ENCODE measurements around the gene STXBP4. TPM values are rescaled to one million over a fixed set of nuclear protein-coding genes. Genes with fewer than 3 reads are reported as not detected.

Gene STXBP4, protein sequence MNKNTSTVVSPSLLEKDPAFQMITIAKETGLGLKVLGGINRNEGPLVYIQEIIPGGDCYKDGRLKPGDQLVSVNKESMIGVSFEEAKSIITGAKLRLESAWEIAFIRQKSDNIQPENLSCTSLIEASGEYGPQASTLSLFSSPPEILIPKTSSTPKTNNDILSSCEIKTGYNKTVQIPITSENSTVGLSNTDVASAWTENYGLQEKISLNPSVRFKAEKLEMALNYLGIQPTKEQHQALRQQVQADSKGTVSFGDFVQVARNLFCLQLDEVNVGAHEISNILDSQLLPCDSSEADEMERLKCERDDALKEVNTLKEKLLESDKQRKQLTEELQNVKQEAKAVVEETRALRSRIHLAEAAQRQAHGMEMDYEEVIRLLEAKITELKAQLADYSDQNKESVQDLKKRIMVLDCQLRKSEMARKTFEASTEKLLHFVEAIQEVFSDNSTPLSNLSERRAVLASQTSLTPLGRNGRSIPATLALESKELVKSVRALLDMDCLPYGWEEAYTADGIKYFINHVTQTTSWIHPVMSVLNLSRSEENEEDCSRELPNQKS
- total RNA-seq (11.3 and 12.9 TPM in 2 replicates), polyA plus RNA-seq (1.8 and 1.9 TPM in 2 replicates), polyA minus RNA-seq (6.9 and 8.0 TPM in 2 replicates), Bru-seq, nascent RNA (percentile 64 among the genes with signal in this experiment), BruChase-seq, experiment 1, labeled RNA remaining after a 6-hour chase (percentile 61 among the genes with signal in this experiment), BruChase-seq, experiment 2, labeled RNA remaining after a 2-hour chase (percentile 58 among the genes with signal in this experiment)
- polyA plus RNA-seq (2011; cell fraction: cytosol; rRNA removed), result 2.3 and 3.3 TPM in 2 replicates
- polyA plus RNA-seq (2011; cell fraction: nucleus; rRNA removed), result 7.2 and 10.1 TPM in 2 replicates
- polyA plus RNA-seq (2012), result 4.5 and 12.5 TPM in 2 replicates
- polyA minus RNA-seq (2011; cell fraction: cytosol; rRNA and poly(A)+ RNA removed), result 4.2 TPM
- polyA minus RNA-seq (2011; cell fraction: nucleus; rRNA and poly(A)+ RNA removed), result 18.5 and 28.7 TPM in 2 replicates
- long read RNA-seq, full-length matches to known transcripts, result 2 of 6 reads
- long read RNA-seq, partial matches to known transcripts, result 2 of 6 reads
- long read RNA-seq, other reads (novel, unspliced or antisense), result 2 of 6 reads

GRCh38 chr17:54968262-54968987 is at the start of gene STXBP4, which contains the start of gene COX11:
TSS of gene STXBP4 (plus strand) at chr17:54968765. CDS start at chr17:54986220, 17,455 bp downstream.
TSS of gene COX11 (minus strand) at chr17:54968654. CDS start at chr17:54968646, 8 bp downstream.
- intact Hi-C loops (cut with micrococcal nuclease), result loop anchor here (1.0 kb wide), 1 partner anchor 1935 kb away; no protein-coding TSS in a partner anchor
- peak; percentile 87 for FAIRE-seq

More at GRCh38 chr17:54968262-54968987, at the start of gene STXBP4, which contains the start of gene COX11:
- Histone ChIP-seq H3K4me2 (ENCODE audit: insufficient read depth, low read length) (peak within 1 kb of the TSS; percentile 94), H3K36me3 (ENCODE audit: control insufficient read depth in 2 of 2, extremely low read depth in 1 of 2, insufficient read depth in 2 of 2, low read length in 2 of 2) (peaks cover 0 to 5% of the 10 kb centered on the region in 2 experiments), H3K4me1 (ENCODE audit: control insufficient read depth, extremely low read depth, insufficient read depth, low read length) (peaks cover 19% of the 10 kb centered on the region), H3K9me3 (replicated peaks; ENCODE audit: control insufficient read depth, insufficient read depth, low read length) (no peaks in the 10 kb centered on the region), H3K9me1 (replicated peaks; ENCODE audit: control insufficient read depth, extremely low read depth, insufficient read depth, low read length) (no peaks in the 10 kb centered on the region), H3K9ac (replicated peaks; ENCODE audit: extremely low read depth, insufficient read depth, low read length) (peak within 1 kb of the TSS; percentile 74), H3K79me2 (ENCODE audit: control insufficient read depth, insufficient read depth, low read length) (peaks cover 32% of the 10 kb centered on the region), H2AFZ (ENCODE audit: low read depth, low read length) (peak within 1 kb of the TSS; percentile 91), H3K4me3 (replicated peaks in 1 of 3; ENCODE audit: insufficient read depth in 1 of 3, low read depth in 1 of 3, low read length in 3 of 3) (peak within 1 kb of the TSS; percentile 43 to 94 (median 80)), H3K27me3 (ENCODE audit: control insufficient read depth in 2 of 2, insufficient read depth in 2 of 2, low read length in 2 of 2) (no peaks in the 10 kb centered on the region), H3K27ac (ENCODE audit: insufficient read depth, low read depth, low read length) (peak within 1 kb of the TSS; percentile 52), H4K20me1 (replicated peaks; ENCODE audit: control insufficient read depth, extremely low read depth, insufficient read depth, low read length) (no peaks in the 10 kb centered on the region)
- TSS peak; percentile 30 for BruUV-seq (replicated peaks)
- peak; percentile 98 for DNase-seq (ENCODE audit: low read depth, low spot score)
- TF ChIP-seq CTCF (IDR thresholded peaks at IDR 0.05; ENCODE audit: extremely low read depth in 1 of 2, insufficient read depth in 1 of 2, low read depth in 1 of 2, low read length in 2 of 2), result peak in 1 of 2 donors; percentile 39
- TF ChIP-seq MYC (IDR thresholded peaks at IDR 0.05; ENCODE audit: low read depth, low read length), result peak; percentile 52
- peak; percentile 85 for TF ChIP-seq POLR2AphosphoS5 (IDR thresholded peaks at IDR 0.05; ENCODE audit: insufficient read depth, low read depth, low read length)
- no peak for TF ChIP-seq EZH2 (IDR thresholded peaks at IDR 0.05; ENCODE audit: borderline replicate concordance, low read depth, low read length, severe bottlenecking)
- no peak for TF ChIP-seq JUN (IDR thresholded peaks at IDR 0.05; ENCODE audit: borderline replicate concordance, insufficient read depth, insufficient read length, low read depth)
- TF ChIP-seq GATA2 (IDR thresholded peaks at IDR 0.05; ENCODE audit: insufficient read depth, insufficient read length, low read depth, low read length), result no peak
- peak; percentile 4 for TF ChIP-seq MAX (IDR thresholded peaks at IDR 0.05; ENCODE audit: insufficient read depth, insufficient read length)
- TF ChIP-seq POLR2A (IDR thresholded peaks at IDR 0.05; ENCODE audit: low read depth, low read length), result peak; percentile 93
- no peak for TF ChIP-seq FOS (IDR thresholded peaks at IDR 0.05; ENCODE audit: borderline replicate concordance, insufficient read depth, low read length)
- ChIA-PET POLR2A (no interaction called here), CTCF (interaction anchor here (0.9 to 2.0 kb wide), 4 partner anchors 9 to 565 kb away, joined by 3 to 8 read pairs (median 4); no protein-coding TSS in a partner anchor)
- dilution Hi-C loops (cut with MboI; ENCODE audit: extremely low pct_ligation_motif_present, low sequenced_read_pairs), result no loop called here
